Islet of Langerhans (tissue), 1 donor: ENCODE data around the gene GPT2.
"Not testable (repeated sequence)": the region's sequence is repeated elsewhere in the genome, so short reads cannot be mapped to it uniquely, and the experiment has no call there.

Experiments used
- FAIRE-seq: peaks from one replicate; lab custom pipeline; 2011; peaks lifted over from hg19 to GRCh38; lab: Jason Lieb, UNC

Gene GPT2

DNA sequence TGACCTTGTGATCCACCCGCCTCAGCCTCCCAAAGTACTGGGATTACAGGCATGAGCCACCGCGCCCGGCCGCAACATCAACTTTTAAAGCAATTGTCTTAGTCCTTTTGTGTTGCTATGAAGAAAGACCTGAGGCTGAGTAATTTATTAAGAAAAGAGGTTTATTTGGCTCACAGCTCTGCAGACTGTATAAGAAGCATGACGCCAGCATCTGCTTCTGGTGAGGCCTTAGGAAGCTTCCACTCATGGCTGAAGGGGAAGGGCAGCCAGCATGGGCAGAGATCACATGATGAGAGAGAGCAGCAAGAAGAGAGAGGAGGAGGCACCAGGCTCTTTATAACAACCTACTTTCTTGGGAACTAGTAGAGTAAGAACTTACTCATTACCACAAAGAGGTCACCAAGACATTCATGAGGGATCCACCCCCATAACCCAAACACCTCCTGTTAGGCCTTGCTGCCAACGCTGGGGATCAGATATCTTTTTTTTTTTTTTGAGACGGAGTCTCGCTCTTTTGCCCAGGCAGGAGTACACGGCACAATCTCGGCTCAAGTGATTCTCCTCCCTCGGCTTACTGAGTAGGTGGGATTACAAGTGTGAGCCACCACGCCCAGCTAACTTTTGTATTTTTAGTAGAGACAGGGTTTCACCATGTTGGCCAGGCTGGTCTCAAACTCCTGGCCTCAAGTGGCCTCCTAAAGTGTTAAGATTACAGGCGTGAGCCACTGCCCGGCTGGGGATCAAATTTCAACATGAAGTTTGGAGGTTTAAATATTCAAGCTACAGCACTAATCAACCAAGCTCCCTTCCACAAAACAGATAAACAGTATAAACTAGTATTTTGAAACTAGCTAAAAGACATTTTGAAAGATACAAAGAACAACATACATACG is 21.4 kb upstream of the GPT2 start:
- FAIRE-seq: no peak

DNA sequence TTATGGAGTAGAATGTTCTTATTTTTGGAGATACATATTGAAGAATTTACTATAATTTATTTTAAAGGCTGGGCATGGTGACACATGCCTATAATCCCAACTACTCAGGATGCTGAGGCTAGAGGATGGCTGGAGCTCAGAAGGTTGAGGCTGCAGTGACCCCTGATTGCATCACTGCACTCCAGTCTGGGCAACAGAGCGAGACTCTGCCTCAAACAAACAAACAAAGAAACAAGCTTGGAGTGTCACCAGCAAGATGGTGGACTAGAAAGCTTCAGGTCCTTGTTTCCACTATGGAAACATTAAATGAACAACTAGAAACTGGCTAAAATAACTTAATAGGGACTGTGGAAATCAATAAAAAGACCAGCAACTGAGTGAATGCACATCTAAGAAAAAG is 17.9 kb upstream of the GPT2 start:
- FAIRE-seq: no peak

DNA sequence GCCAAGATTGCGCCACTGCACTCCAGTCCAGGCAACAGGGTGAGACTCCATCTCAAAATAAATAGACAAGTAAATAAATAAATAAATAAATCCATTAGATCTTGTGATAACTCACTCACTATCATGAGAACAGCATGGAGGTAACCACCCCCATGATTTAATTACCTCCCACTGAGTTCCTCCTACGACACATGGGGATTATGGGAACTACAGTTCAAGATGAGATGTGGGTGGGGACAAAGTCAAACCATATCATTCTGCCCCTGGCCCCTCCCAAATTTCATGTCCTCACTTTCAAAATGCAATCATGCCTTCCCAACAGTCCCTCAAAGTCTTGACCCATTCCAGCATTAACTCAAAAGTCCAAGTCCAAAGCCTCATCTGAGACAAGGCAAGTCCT is 16.7 kb upstream of the GPT2 start:
- not testable (repeated sequence) for FAIRE-seq

DNA sequence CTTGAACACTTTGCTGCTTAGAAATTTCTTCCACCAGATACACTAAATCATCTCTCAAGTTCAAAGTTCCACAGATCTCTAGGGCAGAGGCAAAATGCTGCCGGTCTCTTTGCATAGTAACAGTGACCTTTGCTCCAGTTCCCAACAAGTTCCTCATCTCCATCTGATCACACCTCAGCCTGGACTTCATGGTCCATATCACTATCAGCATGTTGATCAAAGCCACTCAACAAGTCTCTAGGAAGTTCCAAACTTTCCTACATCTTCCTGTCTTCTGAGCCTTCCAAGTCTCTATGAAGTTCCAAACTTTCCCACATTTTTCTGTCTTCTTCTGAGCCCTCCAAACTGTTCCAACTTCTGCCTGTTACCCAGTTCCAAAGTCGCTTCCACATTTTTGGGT is 15.3 kb upstream of the GPT2 start:
- not testable (repeated sequence) for FAIRE-seq

DNA sequence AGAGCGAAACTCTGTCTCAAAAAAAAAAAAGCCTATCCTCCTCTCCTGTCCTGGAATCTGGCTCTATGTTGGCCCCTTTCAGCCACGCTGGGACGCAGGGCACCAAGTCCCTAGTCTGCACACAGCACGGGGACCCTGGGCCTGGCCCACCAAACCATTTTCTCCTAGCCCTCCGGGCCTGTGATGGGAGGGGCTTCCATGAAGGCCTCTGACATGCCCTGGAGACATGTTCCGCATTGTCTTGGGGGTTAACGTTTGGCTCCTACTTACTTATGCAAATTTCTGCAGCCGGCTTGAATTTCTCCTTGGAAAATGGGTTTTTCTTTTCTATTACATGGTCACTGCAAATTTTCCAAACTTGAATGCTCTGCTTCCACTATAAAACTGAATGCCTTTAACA is 12.6 kb upstream of the GPT2 start:
- FAIRE-seq: no peak

DNA sequence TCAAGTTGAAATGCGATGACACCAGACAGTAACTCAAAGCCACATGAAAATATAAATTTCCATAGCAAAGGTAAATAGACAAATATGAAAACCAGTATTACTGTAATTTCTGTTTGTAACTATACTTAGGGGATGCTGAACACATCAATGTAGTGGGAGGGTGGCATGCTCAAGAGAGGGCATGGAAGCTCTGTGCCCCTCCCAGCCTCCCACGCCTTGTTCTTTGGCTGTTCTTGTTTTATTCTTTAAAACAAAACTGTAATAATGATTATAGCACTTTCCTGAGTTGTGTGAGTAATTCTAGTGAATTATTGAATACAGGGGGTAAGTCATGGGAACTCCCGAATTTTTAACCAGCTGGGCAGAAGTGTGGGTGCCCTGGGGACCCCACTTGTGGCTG is 11.0 kb upstream of the GPT2 start:
- FAIRE-seq: no peak

DNA sequence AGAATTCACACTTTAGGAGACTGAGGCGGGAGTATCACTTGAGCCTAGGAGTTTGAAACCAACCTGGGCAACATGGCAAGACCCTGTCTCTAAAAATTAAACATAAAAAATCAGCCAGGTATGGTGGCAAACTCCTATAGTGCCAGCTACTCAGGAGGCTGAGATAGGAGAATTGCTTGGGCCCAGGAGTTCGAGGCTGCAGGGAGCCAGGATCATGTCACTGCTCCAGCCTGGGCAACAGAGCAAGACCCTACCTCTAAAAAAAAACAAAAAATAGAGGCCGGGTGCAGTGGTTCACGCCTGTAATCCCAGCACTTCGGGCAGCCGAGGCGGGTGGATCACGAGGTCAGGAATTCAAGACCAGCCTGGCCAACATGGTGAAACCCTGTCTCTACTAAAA is 8.9 kb upstream of the GPT2 start:
- FAIRE-seq: no peak

DNA sequence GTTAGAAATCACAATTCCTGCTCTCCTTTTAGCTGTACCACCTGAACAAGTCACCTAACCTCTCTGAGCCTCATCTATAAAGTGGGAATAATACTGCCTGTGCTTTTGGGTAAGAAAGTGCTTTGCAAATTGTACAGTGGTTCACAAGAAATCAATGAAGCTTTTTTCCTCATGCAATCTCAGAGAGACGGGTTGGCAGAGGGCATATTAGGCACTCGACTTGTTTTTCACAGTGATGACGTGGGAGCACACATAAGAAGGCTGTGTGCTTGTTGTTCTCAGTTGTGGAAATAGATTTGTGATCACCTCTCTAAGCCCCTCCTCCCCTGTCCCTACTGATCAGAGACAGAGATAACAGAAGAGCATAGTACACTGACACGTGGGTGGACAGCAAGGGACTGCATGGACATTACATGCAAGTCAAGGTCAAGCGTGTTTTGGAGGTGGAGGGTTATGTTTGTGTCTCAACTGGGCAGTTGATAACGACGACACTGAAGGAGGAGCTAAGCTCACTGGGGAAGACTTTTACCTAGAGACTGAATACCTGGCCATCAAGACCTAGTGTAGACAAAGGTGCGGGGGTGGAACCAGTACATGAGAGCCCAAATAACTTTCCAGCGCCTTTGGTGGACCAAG is 1.7 kb upstream of the GPT2 start:
- no peak for FAIRE-seq

DNA sequence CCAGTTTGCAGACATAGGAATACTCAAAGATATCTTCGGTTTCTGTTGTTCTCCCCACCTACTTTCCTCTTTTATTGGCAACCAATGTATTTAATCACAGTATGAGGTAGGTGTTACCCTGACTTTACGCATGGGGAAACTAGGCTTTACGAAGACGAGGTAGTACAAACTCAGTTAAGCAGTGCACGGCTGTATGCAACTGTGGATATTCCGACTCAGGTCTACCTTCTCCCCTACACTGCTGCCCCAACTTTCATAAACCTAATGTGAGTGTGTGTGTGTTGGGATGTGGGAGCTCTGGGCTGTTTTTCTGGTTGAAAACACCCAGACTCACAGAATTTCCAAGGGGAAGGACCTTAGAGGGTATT is 1.2 kb upstream of the GPT2 start:
- no peak for FAIRE-seq

DNA sequence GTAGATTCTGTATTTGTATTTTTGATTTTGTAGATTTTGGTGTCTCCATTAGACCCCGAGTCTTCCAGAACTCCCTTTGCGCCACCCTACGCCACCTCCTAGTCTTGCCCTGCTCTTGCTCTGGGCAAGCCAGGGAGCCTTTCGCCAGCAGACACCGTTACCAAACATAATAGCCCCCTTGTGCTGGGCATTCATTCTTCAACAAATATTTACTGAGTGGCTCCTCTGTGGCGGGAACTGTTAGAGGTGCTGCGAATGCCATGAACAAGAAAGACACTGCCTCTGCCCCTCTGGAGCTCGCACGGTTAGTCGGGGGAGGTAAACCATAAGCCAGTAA is 841 bp upstream of the GPT2 start:
- no peak for FAIRE-seq

DNA sequence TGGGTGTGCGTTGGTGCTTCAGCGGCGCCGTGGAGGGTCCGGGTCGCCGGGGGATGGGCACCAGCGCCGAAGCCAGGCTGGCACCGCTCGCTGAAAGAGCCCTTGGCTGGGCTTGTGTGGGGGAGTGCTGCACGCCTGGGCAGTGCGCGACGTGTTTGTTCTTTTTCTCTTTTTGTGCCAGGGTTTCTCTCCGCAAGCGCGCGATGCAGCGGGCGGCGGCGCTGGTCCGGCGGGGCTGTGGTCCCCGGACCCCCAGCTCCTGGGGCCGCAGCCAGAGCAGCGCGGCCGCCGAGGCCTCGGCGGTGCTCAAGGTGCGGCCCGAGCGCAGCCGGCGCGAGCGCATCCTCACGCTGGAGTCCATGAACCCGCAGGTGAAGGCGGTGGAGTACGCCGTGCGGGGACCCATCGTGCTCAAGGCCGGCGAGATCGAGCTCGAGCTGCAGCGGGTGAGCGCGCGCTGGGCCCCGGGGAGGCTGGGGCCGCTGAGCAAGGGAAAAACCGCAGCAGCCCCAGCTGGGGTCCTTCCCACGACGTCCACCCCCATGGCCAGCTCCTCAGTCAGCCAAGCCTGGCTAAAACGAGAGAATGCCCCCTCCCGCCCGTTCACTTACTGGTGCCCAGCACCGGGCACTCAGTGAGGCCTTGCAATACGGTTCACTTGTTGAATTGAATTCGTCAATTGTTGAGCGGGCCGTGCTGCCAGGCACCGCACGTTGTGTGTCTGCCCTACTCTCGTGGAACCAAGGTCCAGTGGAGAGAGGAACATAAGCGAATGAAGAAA is 541 bp downstream of the GPT2 start:
- FAIRE-seq: no peak

DNA sequence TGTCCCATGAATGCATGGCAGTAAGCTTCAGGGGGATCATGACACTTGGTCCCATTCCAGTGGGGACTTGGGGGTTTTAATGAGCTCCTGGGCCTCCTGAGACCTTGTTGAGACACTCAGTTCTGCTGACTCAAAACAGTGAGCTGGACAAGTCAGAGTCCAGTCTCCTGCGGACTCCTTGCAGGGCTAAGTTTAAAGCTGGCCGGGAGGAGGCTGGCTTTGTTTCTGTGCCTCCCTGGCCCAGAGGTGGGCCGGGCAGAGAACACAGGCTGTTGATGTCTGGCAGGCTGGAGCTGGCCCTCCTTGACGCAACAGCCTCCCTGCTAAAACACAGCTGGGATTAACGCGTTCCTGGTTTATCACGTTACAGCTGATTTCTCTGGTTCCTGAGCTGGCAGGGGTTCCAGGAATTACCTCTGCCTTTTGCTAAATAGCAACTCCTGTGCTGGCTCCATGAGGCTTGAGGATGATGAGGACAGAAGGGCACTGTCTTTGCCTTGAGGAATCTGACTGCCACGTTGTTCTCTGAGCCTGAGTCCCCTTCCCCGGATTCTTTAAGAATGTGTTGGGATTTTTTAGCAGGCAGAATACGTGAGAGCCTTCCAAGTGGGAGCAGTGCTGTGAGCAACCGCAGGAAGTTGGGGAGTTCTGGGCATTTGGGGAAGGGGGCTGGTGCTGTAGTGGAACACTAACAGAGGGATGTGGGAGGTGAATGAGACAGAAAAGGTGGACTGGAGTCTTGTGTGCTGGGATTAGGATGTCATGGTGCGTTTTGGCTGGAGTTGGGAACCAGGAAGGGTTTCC is 2.0 kb downstream of the GPT2 start:
- no peak for FAIRE-seq

DNA sequence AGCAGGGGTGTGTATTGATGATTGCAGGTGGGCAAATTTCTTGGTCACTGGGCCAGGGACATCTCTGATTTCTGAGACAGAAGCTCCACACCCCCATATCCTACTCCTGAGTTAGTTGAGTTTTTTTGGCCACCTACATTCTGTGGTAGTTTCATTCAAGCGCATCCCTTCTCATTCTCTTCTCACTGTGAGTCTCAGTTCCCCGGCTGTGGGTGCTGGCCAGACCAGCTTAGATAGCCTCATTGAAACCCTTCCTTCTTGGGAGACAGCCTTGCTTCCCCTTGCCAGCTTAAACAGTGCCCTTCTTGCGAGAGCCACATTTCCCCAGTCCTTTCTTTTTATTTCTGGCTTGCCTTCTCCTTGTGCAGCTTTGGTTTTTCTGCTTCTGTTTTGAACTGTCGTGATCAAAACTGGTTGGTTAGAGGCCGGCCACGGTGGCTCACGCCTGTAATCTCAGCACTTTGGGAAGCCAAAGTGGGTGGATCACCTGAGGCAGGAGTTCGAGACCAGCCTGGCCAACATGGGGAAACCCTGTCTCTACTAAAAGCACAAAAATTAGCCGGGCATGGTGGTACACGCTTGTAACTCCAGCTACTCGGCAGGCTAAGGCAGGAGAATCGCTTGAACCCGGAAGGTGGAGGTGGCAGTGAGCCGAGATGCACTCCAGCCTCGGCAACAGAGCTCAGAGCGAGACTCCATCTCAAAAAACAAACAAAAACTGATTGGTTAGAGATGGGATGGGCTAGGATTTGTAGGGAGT is 2.8 kb downstream of the GPT2 start:
- no peak for FAIRE-seq

DNA sequence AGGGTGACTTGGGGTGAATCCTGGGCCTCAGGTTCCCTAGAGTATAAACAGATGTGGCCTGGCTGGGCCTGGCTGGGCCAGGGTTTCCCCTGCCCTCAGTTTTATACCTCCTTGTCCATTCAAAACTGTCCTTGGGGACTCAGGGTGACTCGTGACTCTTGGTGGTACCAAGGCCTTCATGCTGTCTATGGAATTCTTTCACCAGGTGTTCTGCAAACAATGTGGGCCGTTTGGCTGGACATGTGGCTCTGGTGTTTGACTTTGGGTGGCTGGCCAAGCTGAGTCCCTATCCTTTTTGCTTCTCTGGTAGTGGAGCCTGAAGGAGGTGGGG is 3.3 kb downstream of the GPT2 start:
- FAIRE-seq: no peak

DNA sequence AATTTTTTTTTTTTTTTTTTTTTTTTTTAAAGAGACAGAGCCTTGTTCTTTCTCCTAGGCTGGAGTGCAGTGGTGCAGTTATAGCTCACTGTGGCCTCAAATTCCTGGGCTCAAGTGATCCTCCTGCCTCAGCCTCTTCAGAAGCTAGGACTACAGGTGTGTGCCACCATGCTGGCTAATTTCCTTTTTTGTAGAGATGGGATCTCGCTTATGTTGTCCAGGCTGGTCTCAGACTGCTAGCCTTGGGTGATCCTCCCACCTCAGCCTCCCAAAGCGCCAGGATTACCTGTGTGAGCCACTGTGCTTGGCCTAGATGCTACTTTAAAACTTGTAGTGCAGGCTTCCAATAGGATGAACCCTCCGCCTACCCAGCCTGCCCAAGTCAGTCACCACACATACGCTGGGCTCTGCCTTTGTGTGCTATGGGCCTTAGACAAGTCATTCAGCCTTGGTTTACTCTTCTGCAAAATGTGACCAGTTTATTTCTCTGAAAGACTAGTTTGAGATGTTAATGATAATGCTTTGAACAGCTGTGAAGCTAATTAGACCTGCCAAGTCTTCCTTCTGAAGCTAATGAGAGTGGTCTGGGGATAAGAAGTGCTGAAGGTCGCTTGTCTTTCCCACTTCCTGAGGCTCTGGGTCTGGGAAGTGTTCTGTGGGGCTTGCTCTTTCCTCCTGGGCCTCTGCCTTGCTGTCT is 5.2 kb downstream of the GPT2 start:
- FAIRE-seq: no peak

DNA sequence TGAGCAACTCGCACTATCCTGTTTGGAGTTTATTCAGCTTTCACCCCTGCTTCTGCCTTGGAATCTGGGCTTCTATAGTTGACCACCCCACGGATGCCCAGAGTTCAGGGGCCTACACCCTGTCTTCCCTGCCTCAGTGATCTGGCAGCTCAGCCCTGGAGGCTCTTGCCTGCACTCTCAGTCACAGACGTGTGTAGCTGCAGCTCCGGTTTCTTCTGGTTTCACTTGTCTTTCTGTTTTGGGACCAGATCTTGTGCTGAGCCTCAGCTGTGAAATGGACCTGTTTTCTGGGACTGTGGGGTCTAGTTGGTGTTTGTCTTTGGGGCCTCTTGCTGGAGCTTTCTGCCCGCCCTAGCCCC is 5.8 kb downstream of the GPT2 start:
- FAIRE-seq: no peak

DNA sequence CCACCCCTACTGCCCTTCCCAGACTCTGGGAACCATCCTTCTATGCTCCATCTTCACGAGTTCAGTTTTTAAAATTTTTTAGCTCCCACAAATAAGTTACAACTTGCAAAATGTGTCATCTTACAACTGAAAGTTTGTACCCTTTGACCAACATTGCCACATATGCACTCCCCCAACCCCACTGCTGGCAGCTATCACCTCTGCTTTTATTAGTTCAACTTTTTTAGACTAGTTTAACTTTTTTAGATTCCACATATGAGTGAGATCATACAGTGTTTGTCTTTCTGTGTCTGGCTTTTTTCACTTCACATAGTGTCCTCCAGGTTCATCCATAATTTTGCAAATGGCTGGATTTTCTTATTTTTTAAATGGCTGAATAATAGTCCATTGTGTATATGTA is 7.7 kb downstream of the GPT2 start:
- no peak for FAIRE-seq

DNA sequence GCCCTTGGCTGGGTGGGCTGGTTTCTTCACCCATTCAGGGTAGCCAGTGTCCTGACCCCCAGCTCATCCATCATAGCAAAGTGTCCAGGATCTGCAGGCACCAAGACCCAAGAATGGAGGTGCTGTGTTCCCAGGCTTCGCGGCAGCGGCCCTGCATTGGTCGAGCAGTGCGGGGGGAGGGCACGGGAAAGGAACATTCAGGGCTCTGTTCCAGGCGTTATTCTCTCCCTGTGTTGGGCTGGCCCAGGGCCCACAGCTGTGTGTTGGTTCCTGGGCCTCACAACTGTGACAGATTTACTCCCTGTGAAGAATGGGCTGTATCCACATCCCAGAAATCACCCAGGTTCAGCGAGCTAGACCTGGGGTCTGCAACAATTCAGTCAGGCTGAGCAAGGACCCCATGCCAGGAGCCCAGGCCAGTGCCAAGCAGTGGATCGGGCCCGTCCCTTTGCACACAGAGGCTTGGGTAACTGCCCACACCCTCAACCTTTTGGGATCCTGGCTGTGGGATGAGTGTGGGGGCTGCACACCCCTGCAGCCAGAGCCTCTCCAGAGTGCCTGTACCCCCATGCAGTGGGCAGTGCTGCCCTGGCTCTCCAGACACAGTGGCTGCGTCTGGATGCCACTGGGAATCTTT is 10.0 kb downstream of the GPT2 start:
- no peak for FAIRE-seq

DNA sequence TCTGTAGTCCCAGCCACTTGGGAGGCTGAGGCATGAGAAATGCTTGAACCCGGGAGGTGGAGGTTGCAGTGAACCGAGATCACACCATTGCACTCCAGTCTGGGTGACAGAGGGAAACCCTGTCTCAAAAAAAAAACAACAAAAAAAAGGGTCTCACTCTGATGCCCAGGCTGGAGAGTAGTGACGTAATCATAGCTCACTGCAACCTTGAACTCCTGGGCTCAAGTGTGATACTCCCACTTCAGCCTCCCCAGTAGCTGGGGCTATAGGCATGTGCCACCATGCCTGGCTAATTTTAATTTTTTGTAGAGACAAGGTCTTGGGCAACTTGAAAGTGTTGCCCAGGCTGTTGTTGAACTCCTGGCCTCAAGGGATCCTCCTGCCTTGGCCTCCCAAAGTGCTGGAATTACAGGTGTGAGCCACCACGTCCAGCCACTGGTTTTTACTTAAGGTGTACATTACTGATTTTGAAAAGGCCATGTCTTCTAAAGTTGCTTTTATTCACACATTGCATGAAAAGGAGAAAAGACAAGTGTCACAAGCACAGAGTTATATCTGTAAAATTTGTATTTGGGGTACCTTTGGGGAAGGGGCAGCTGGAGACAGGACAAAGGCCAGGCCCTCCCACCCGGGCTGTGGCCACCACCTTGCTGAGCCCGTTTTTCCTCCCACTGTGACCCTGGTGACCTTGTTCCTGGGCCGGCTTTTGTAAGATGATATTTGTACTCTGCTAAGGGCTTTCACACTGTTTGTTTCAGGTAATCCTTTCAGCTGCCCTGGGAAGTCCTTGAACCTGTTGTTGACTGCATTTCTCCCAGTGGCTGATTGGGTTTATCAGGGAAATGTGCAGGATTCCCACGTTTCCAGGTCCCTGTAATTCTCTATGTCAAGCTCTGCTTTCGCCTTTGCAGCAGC is 11.5 kb downstream of the GPT2 start:
- no peak for FAIRE-seq
